AG04450 (cell line): ENCODE measurements around the gene ILRUN. TPM values are rescaled to one million over a fixed set of nuclear protein-coding genes. Genes with fewer than 3 reads are reported as not detected.
"Not testable (repeated sequence)": the region's sequence is repeated elsewhere in the genome, so short reads cannot be mapped to it uniquely, and the experiment has no call there.

Experiments used
- CTCF ChIA-PET: fragments of 300-600, 350-600 bp; formaldehyde crosslinking; extraction: SDS; loops from one replicate; lab custom pipeline; 2022; ENCODE audit warnings: antibody characterized with exemption, inconsistent platforms; lab: Charles Lee
- POLR2A ChIA-PET: fragments of 350-600 bp; formaldehyde crosslinking; extraction: SDS; loops from one replicate; lab custom pipeline; 2021; ENCODE audit warnings: antibody characterized with exemption, inconsistent platforms; lab: Yijun Ruan, JAX
- DNase-seq: peaks from one replicate; pipeline ENCODE4 v3.0.0-alpha.2; 2011; ENCODE audit warnings: low read depth, low spot score
- H3K27ac ChIP-seq: one replicate; pipeline ENCODE4 v1.5.1; 2012; ENCODE audit warnings: low read depth, low read length, control low read depth
- H3K27me3 ChIP-seq: one replicate; pipeline ENCODE4 v1.6.0; 2012; ENCODE audit warnings: low read length; ENCODE audit not compliant: control insufficient read depth, insufficient read depth
- H3K4me3 ChIP-seq: 2 replicates; pipeline ENCODE4 v1.5.1; 2011; ENCODE audit warnings: mild to moderate bottlenecking, low read depth, low read length, control low read depth
- H3K9me3 ChIP-seq: 2 replicates; pipeline ENCODE4 v1.5.1; 2012; ENCODE audit warnings: low read length; ENCODE audit not compliant: control insufficient read depth, insufficient read depth
- CTCF ChIP-seq: IDR thresholded peaks from 2 replicates; pipeline ENCODE4 v1.5.1; 2011; ENCODE audit warnings: low read depth, low read length, control low read depth, inconsistent platforms
- polyA plus RNA-seq: library from polyadenylated mRNA; depleted of rRNA; stranded (reverse); fragments of >200 nt; gene quantifications from 2 replicates; pipeline ENCODE4 v1.2.3, GENCODE V29; 2011

ILRUN gene
- polyA plus RNA-seq, 1 experiment, result 57.0 TPM

GRCh38 chr6:34684919-34685318, 11.6 kb downstream of the ILRUN start:
- ChIA-PET POLR2A (no interaction called here), CTCF (no interaction called here)
- H3K4me3 ChIP-seq, result no peak overlapping the region
- no peaks in the 10 kb centered on the region for H3K27me3 ChIP-seq
- no peaks in the 10 kb centered on the region for H3K9me3 ChIP-seq
- no peak for TF ChIP-seq CTCF
- no peak for DNase-seq
- H3K27ac ChIP-seq, result no peak overlapping the region

- ChIA-PET CTCF (no interaction called here), POLR2A (no interaction called here)
- TF ChIP-seq CTCF, result no peak
- Histone ChIP-seq H3K9me3 (no peaks in the 10 kb centered on the region), H3K4me3 (no peak overlapping the region), H3K27ac (no peak overlapping the region), H3K27me3 (no peaks in the 10 kb centered on the region)
- DNase-seq, result no peak
Observed at GRCh38 chr6:34684364-34684763, 12.2 kb downstream of the ILRUN start.

GRCh38 chr6:34680802-34681515, 15.6 kb downstream of the ILRUN start:
- no peaks in the 10 kb centered on the region for H3K9me3 ChIP-seq
- CTCF ChIA-PET, result interaction anchor here (0.7 kb wide), 1 partner anchor 929 kb away, joined by 3 read pairs; no protein-coding TSS in a partner anchor
- no peak overlapping the region for H3K27ac ChIP-seq
- no peaks in the 10 kb centered on the region for H3K27me3 ChIP-seq
- POLR2A ChIA-PET, result no interaction called here
- H3K4me3 ChIP-seq, result no peak overlapping the region
- no peak for TF ChIP-seq CTCF
- no peak for DNase-seq

- H3K9me3 ChIP-seq, POLR2A ChIA-PET, H3K4me3 ChIP-seq, H3K27ac ChIP-seq, H3K27me3 ChIP-seq, CTCF ChIA-PET, DNase-seq: not testable (repeated sequence)
Observed at GRCh38 chr6:34680313-34680712, 16.3 kb downstream of the ILRUN start.

GRCh38 chr6:34679552-34680253, 16.9 kb downstream of the ILRUN start:
- no peaks in the 10 kb centered on the region for H3K9me3 ChIP-seq
- no peak overlapping the region for H3K4me3 ChIP-seq
- no peaks in the 10 kb centered on the region for H3K27me3 ChIP-seq
- POLR2A ChIA-PET, result no interaction called here
- no peak for TF ChIP-seq CTCF
- H3K27ac ChIP-seq, result no peak overlapping the region
- CTCF ChIA-PET, result no interaction called here
- no peak for DNase-seq
